ENCODE results near the gene FAM234B.
"Not testable (repeated sequence)": the region's sequence is repeated elsewhere in the genome, so short reads cannot be mapped to it uniquely, and the experiment has no call there.

FAM234B gene

GRCh38 chr12:13024531-13024916 lies 19.7 kb upstream of the FAM234B start:
- DNase-seq, result no peak

- DNase-seq, result no peak
Observed at GRCh38 chr12:13026286-13026685, 17.9 kb upstream of the FAM234B start.

- no peak for DNase-seq
Observed at GRCh38 chr12:13027032-13027431, 17.1 kb upstream of the FAM234B start.

GRCh38 chr12:13027508-13027907 lies 16.7 kb upstream of the FAM234B start:
- no peak for DNase-seq

GRCh38 chr12:13028825-13029570 lies 15.2 kb upstream of the FAM234B start:
- DNase-seq, result no peak

- DNase-seq, result no peak
Observed at GRCh38 chr12:13030541-13031291, 13.5 kb upstream of the FAM234B start.

GRCh38 chr12:13032164-13032563 lies 12.0 kb upstream of the FAM234B start:
- DNase-seq, result no peak

- DNase-seq, result no peak
Observed at GRCh38 chr12:13033476-13033875, 10.7 kb upstream of the FAM234B start.

GRCh38 chr12:13035335-13035734 lies 8.8 kb upstream of the FAM234B start:
- DNase-seq, result not testable (repeated sequence)

- DNase-seq, result no peak
Observed at GRCh38 chr12:13036881-13037280, 7.3 kb upstream of the FAM234B start.

- DNase-seq, result no peak
Observed at GRCh38 chr12:13038491-13039161, 5.6 kb upstream of the FAM234B start.

GRCh38 chr12:13039328-13039956 lies 4.7 kb upstream of the FAM234B start:
- DNase-seq, result no peak

GRCh38 chr12:13041224-13041623 lies 3.0 kb upstream of the FAM234B start:
- DNase-seq, result no peak

- DNase-seq, result no peak
Observed at GRCh38 chr12:13042666-13043230, 1.4 kb upstream of the FAM234B start.

GRCh38 chr12:13044906-13045299 lies 722 bp downstream of the FAM234B start:
- no peak for DNase-seq

GRCh38 chr12:13045816-13046215 lies 1.6 kb downstream of the FAM234B start:
- no peak for DNase-seq

- DNase-seq, result no peak
Observed at GRCh38 chr12:13046964-13047363, 2.8 kb downstream of the FAM234B start.

- DNase-seq, result no peak
Observed at GRCh38 chr12:13049816-13050215, 5.6 kb downstream of the FAM234B start.

- no peak for DNase-seq
Observed at GRCh38 chr12:13052421-13052820, 8.2 kb downstream of the FAM234B start.

GRCh38 chr12:13053617-13054016 lies 9.4 kb downstream of the FAM234B start:
- not testable (repeated sequence) for DNase-seq

- no peak for DNase-seq
Observed at GRCh38 chr12:13060581-13060980, 16.4 kb downstream of the FAM234B start.

- no peak for DNase-seq
Observed at GRCh38 chr12:13061377-13061776, 17.2 kb downstream of the FAM234B start.

GRCh38 chr12:13062669-13063068 lies 18.5 kb downstream of the FAM234B start:
- DNase-seq, result no peak
